DMS114 treated with DMSO at 0.1 percent for 48 hours (cell line): Measurements from ENCODE around the gene EGLN1.

ENCODE experiments used
- DNase-seq: peaks from one replicate; lab custom pipeline; 2025; ENCODE audit not compliant: unreplicated experiment; lab: John Stamatoyannopoulos, UW

Gene EGLN1

DNA sequence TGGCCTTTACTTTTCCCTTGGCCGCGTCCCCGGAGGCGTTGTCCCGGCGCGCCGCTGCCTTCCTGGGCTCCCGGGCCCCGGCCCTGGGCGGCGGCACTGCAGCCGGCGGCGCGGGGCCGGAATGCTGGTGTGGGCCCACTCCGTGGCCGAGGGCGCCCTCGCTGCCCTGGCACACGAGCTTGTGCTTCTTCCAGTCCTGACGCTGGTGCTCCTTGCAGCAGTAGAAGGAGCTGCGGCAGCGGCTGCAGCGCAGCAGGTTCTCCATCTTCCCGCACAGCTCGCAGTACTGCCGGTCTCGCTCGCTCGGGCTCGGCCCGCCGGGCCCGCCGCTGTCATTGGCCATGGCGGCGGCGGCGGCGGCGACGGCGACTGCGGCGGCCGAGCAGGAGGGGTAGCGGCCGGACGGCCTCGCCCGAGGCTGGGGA is 529 bp downstream of the EGLN1 start:
- DNase-seq: peak; percentile 23

DNA sequence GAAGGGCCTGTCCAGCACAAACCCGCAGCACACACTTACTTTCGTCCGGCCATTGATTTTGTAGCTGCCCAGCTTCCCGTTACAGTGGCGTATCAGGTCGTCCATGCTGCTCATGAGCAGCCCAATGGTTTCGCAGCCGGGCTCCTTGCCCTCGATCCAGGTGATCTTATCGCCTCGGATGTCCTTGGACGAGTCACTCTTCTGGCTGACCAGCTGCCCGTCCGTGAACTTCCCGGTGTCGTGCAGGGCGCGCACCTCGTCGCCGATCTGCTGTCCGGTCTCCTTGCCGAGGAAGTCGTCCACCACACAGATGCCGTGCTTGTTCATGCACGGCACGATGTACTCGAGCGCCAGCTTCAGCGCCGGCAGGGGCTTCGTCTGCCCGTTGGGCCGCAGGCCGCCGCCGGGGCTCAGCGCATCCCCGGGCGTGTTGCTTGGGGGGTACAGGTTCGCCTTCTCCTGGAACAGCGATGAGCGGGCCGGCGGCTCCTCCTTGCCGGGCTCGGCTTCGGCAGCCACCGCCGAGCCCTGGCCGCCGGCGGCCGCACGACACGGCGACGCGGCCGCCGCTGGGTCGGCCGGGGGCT is 1.0 kb downstream of the EGLN1 start:
- no peak for DNase-seq

DNA sequence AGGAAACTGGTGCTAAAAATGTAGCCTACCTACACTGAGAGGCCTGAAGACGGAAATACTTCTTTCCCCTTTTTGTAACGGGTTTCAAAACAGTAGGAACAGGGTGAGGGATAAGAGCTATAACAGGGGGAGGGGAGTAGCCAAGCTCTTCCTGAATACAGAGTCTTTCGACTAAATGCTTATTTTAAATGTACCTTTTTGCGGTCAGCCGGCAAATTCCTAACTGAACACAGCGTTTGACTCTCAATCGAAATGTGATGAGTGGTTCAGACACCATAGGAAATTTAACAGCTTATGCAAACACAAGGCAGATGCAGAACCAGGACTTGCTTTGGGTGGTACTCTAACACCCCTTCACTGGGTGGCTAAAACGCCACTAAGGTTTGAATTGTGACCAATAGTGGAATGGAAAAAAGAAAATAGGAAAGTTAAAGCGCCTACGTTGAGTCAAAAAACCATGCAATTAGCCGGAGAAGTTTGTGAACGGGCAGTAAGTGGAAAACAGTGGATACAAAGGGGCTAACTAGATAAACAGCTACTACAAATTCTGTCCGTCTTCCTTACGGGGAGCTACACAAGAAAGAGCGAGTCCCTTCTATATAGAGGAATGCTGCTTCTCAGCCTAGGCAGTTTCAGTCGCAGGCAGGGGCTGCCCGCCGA is 1.7 kb downstream of the EGLN1 start:
- peak; percentile 29 for DNase-seq

DNA sequence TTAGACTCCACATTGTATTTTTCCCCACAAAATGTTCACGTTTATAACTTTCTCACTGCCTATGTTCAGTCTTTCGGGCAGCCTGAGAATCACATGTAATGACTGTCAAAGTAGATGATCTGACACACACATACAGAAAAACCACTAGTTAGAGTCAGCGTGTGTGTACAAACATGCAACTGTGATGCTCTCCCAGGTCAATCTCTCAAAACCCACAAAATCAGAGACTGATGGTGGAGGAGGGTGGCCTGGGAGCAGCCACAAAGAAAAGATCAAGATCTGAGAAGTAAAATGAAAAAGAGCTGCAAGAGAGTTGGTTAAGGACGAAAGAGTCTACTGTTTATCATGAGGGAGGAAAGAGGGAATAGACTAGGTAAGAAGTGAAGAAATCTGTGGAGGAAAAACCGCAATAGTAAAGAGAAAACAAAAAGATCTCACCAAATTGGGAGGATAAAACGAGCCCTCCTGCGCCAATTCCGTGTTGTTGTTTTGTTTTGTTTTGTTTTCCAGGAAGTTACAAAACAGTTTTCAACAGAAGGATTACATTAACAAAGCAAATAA is 2.3 kb downstream of the EGLN1 start:
- no peak for DNase-seq

DNA sequence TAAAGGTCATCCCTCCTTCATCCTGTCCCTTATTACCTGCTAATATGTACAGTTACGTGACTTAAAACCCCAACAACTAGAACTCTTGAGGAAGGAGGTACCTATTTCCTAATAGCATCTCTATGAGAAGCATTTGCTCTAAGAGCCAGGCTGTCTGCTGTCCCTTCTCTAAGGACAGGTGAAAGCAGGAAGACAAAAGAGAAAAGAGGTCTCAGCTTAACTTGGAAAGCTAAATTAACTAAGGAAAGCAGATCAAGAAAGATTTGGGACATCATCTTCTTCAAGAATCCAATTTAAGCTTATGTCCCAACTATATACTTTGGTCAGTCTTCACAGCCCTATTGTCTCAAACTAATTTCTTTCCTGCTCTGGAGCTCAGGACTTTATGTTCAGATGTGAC is 2.9 kb downstream of the EGLN1 start:
- DNase-seq: no peak

DNA sequence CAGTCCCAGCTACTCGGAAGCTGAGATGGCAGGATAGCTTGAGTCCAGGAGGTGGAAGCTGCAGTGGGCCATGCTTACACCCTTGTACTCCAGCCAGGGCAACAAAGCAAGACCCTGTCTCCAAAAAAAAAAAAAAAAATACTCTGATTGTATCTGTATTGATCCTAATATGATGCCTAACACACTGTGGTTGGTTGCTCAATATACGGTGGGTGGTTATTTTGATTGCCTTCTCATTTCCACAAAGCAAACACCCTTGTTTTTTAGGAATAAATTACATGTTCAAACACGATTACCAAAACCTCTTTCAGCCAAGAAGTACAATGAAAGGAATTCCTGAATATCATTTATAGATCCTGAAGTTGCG is 3.4 kb downstream of the EGLN1 start:
- DNase-seq: no peak

DNA sequence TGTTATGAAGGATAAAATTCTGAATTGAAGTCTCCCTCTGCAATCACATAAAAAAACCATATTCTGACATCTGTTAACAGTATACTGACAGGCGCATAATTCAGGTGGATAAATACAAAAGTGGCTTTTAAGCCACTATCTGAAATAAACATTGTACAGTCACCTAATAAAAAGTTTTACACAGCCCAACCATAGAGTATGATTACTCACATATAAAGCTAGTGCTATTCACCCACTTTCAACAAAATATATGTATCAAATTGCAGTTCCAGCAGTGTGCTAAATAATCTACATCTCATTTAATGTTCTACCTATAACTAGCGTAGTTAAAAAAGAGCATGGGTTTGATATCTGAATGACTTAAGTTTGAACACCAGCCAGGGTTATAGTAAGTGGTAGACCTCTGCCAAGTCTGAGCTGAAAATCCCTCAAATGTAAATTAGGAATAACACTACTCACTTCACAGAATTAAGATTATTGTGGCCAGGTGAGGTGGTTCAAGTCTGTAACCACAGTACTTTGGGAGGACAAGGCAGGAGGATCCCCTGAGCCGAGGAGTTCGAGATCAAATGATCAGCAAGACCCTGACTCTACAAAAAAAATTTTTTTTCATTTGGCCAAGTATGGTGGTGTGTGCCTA is 3.9 kb downstream of the EGLN1 start:
- DNase-seq: no peak

DNA sequence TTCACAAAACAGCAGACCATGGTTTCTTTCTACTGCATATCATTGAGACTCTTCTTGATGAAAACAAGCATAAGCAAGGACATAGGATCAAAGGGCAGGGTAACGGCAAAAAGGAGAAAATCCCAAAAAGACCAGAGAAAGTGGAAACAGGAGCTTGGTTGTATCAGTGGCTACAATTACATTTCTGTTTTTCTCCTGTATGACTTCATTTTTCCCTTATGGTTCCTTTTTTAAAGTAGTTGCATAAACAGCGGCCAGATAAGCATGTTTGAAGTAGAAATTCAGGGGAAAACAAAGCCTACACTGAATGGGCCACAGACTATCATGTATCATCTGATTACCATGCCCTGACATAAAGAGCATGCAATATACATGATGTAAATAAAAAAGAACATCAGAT is 4.6 kb downstream of the EGLN1 start:
- no peak for DNase-seq

DNA sequence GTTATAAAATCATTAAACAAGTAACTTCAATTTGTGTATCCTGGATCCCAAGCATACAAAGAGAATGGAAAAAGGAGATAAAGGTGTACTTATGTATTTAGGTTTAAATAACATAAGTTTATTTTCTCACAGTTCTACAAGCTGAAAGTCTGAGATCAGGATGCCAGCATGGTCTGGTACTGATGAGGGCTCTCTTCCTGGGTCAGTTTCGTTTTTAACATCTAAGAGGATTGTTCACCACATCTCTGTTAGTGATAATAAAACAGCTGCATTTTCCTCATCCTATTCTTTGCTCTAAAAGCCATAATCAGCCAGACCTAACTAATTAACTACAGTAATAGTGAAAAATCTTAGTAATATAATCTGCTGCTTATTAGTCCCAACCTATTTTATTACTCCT is 5.2 kb downstream of the EGLN1 start:
- DNase-seq: no peak

DNA sequence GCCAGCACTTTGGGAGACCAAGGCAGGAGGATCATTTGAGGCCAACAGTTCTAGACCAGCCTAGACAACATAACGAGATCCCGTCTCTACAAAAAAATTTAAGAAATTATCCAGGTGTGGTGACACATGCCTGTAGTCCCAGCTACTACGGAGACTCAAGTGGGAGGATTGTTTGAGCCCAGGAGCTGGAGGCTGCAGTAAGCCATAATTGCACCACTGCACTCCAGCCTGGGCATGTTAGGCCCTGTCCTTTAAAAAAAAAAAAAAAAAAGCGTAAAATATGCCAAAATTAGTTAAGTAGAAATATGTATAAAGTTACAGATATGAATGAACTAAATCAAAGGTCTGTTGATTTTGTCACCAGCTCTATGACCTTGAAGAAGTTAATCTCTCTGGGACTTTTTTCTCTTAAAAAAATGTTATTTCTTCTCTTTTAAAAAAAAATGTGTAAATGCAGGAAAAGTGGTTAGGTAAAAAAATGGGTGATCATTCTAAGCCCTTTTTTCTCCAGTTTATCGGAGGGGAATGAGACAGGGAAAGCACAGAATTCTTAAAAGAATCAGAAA is 7.0 kb downstream of the EGLN1 start:
- DNase-seq: no peak

DNA sequence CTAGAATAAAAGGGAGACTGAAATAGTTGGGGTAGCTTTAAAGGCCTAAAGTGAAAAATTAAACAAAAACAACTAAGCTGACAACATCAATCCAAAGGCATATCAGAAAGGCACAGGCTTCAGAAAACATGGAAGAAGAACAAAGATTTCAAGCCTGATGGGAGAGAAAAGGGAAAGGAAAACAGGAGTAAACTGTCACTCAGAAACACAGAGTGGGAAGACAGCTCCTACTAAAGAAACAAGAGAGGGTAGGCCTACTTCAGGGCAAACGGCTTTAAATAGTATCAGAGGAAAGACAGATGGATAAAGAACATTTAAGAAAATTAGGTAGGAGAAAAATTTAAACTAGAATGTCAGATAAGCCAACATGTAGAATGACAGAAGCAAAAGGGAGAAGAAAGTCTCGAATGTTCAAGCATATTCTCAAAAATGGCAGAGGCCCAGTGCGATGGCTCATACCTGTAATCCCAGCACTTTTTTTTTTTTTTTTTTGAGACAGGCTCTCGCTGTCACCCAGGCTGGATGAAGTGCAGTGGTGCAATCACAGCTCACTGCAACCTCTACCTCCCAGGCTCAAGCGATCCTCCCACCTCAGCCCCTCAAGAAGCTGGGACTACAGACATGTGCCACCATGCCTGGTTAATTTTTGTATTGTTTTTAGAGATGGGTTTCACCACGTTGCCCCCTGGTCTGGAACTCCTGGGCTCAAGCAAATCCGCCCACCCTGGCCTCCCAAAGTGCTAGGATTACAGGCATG is 7.6 kb downstream of the EGLN1 start:
- DNase-seq: no peak

DNA sequence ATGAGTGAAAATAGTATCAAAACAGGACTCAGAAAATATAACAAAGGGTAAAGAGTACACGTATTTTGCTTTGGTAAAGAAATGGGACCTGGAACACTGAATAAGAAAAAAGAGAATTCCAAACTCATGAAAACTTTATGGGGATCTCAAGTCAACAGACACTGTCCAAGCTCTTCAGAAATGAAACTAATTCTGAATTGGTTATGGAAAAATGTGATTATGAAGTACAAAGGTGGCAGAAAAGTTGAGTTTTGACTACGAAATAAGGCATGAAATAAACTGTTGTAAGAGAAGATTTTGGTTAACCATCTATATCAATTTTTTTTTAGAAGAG is 8.4 kb downstream of the EGLN1 start:
- no peak for DNase-seq

DNA sequence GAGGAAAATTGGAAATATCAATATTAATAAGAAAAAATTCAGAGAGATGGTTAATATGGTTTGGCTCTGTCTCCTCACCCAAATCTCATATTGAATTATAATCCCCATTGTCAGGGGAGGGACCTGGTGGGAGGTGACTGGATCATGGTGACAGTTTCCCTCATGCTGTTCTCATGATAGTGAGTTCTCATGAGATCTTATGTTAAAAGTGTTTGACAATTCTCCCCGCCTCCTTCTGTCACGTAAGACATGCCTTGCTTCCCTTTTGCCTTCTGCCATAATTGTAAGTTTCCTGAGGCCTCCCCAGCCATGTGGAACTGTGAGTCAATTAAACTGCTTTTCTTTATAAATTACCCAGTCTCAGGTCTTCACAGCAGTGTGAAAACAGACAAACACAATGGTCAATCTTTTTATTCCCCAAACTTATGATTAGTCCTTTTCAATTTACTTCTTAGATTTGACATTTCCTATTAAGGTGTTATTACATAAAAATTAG is 11.0 kb downstream of the EGLN1 start:
- DNase-seq: no peak

DNA sequence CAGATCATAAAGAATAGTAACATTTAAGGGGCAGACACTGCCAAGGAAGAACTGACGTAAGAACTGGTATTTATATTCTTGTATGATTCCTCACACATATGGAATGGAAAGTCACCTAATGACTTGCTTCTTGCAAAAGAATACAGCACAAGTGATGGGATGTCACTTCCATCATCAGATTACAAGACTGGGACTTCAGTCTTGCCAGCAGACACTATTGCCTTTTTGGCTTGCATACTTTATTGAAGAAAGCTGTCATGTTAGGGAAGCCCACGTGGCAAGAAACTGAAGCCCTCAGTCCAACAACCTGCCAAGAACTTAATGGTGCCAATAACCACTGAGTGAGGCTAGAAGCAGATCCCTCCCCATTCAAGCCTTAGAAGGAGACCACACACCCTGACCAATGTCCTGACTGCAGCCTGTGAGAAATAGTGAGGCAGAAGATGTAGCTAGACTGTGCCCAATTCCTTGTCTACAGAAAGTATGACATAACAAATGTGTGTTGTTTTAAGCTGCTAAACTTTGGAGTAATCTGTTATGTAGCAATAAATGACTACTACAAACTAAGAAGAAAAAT is 12.0 kb downstream of the EGLN1 start:
- no peak for DNase-seq

DNA sequence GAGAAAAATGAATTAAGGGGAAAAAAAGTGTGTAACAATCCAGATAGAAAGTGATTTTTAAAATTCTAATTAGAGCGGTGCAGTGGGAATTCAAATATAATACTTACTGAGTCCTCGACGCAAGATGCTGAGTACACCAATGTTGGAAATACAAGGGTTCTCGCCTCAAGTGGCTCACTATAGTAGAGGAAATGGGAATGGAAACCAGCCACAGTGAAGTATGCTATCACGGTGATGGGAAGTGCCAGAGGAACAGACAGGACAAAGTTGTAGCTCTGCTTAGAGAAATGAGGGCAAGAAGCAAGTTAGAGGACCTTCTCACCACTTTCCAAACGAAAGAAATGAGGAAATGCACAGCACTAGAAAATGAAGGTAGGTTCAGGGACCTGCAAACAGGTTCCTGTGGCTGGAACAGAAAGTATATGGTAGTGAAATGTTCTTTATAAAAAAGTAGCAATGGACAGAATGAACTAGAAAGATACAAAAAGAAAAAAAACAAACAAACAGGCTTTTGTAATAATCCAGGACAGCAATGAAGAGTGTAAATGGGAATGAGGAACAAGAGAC is 13.5 kb downstream of the EGLN1 start:
- no peak for DNase-seq

DNA sequence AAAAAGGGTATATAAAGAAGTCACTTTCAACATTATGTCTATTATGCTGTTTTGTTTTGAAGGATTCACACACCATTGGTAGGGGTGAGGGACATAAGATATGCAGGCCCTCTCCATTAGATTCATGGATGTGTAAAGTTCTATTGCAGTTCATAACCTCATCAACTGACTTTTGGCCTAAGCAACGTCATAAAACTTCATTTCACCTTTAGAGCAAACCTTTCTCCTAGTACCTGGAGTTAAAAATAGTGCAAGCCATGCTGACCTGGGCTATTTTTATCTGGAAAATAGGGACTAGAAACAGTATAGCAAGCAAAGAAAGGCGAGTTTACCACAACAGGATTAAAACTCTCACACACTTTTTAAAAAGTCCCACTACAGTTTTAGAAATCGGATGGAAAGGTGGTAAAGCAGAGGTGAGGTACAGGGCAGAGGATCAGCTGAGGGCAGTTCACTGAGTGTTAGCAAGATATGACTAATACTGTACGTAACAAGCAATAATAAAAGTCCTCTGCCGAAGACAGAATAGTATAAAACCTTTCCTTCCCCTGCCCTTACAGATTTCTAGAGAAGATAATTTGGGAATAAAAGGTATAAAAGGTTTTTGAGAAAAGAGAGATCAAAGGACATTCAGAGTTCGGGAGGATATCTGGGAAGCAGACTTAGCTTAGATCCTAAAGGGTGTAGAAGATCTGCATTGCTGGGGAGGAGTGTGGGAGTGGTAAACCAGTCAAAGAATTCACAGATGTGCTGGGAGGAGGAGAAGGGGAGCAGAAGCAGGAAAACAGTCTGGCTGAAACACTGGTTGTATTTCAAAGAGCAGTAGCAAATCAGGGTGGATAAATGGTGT is 14.3 kb downstream of the EGLN1 start:
- DNase-seq: no peak

DNA sequence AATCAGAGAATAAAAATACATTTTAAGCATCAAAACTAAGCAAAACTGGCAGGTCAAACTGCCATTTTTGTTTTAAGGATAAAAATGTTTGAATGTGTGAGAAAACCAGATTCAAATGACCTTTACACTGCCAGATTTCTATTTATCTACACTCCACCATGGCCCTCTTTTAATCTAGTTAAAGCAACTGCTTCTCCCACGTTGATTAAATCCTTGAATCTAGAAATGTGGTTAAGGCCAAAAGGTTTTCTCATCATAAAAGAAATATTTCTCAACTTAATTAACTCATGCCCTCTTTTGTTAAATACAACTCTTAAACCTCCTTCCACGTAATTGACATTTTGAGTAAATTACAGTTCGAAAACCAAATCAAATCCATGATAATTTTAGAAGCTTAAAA is 15.0 kb downstream of the EGLN1 start:
- DNase-seq: no peak

DNA sequence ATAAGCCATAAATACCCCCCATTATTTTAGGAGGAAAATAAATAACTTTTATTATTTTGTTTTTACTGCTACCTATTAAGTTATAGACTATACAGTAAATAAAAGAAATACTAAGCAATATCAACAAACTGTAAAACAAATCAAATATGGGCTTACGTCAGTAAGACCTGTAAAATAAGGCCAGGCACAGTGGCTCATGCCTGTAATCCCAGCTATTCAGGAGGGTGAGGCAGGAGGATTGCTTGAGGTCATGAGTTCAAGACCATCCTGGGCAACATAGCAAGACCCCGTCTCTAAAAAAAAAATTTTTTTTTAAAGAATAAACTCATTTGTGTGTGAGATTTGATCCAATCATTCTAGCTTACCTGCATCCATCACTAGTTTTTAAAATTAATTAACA is 17.8 kb downstream of the EGLN1 start:
- no peak for DNase-seq

DNA sequence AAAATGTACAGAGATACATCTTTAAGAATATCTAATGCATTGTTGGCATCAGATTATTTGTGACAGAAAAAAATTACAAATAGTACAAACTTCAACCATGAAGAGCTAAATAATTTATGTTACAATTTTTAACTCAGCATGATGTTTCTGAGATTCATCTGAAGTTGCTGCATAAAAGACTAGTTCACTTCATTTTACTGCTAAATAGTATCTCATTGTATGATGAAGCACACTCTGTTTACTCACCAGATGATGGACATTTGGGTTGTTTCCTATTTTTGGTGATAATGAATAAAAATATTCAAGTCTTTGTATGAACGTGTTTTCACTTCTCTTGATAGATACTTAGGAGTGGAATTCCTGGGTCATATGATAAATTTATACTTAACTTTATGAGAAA is 20.6 kb downstream of the EGLN1 start:
- DNase-seq: no peak
